PC-9 (cell line): ENCODE measurements around the gene CAMTA1. TPM values are rescaled to one million over a fixed set of nuclear protein-coding genes. Genes with fewer than 3 reads are reported as not detected.

Source experiments
- BruUV-seq: library from RNA; stranded (reverse); fragments of 400-500 nt; replicated peaks from 2 replicates; lab custom pipeline; 2021; lab: Mats Ljungman, UMichigan
- CTCF ChIA-PET: fragments of 300-600 bp; sonication (Branson Sonifier 250); formaldehyde crosslinking; loops from one replicate; lab custom pipeline; 2022; ENCODE audit warnings: antibody characterized with exemption; lab: Charles Lee
- POLR2A ChIA-PET: fragments of 300-600 bp; sonication (Branson Sonifier 250); formaldehyde crosslinking; loops from one replicate; lab custom pipeline; 2022; ENCODE audit warnings: antibody characterized with exemption; ENCODE audit not compliant: unreplicated experiment; lab: Charles Lee
- DNase-seq, 2 experiments: peaks; one replicate each; pipeline versions ENCODE4 v3.0.0 to v3.0.0-alpha.2; 2015 to 2022; ENCODE audit warnings: mixed read lengths in 1 of 2
- H2AFZ ChIP-seq: fragments of 200-600 bp; sonication (generic); 2 replicates; pipeline ENCODE4 v1.8.1; 2017; ENCODE audit warnings: antibody characterized with exemption
- H3F3A ChIP-seq: fragments of 200-600 bp; sonication (generic); 2 replicates; pipeline ENCODE4 v1.8.1; 2017; ENCODE audit warnings: antibody characterized with exemption, mild to moderate bottlenecking, low read depth; ENCODE audit not compliant: insufficient read depth
- H3K27ac ChIP-seq: fragments of 200-600 bp; sonication (generic); 2 replicates; pipeline ENCODE4 v1.6.1; 2016; ENCODE audit warnings: mixed run types
- H3K27me3 ChIP-seq: fragments of 200-600 bp; sonication (generic); 2 replicates; pipeline ENCODE4 v1.6.1; 2016; ENCODE audit warnings: low read depth, mixed run types; ENCODE audit not compliant: insufficient read depth
- H3K36me3 ChIP-seq: fragments of 200-600 bp; sonication (generic); 2 replicates; pipeline ENCODE4 v1.6.1; 2016; ENCODE audit warnings: low read depth, mixed run types
- H3K4me1 ChIP-seq: fragments of 200-600 bp; sonication (generic); replicated peaks from 2 replicates; pipeline ENCODE4 v1.6.1; 2016; ENCODE audit warnings: mixed run types; ENCODE audit not compliant: insufficient read depth
- H3K4me2 ChIP-seq: fragments of 200-600 bp; sonication (generic); 2 replicates; pipeline ENCODE4 v1.6.1; 2017; ENCODE audit warnings: mixed run types
- H3K4me3 ChIP-seq: fragments of 200-600 bp; sonication (generic); 2 replicates; pipeline ENCODE4 v1.6.1; 2016; ENCODE audit warnings: mixed run types
- H3K79me2 ChIP-seq: fragments of 200-600 bp; sonication (generic); 2 replicates; pipeline ENCODE4 v1.6.1; 2017; ENCODE audit warnings: low read depth, mixed run types
- H3K9me2 ChIP-seq: fragments of 200-600 bp; sonication (generic); 2 replicates; pipeline ENCODE4 v1.8.1; 2017; ENCODE audit warnings: mild to moderate bottlenecking; ENCODE audit not compliant: insufficient read depth
- H3K9me3 ChIP-seq: fragments of 200-600 bp; sonication (generic); 2 replicates; pipeline ENCODE4 v1.8.1; 2016; ENCODE audit warnings: low read depth; ENCODE audit not compliant: insufficient read depth
- H4K20me1 ChIP-seq: fragments of 200-600 bp; sonication (generic); 2 replicates; pipeline ENCODE4 v1.8.1; 2017; ENCODE audit not compliant: insufficient read depth
- EZH2 ChIP-seq: fragments of 200-600 bp; sonication (generic); IDR thresholded peaks from 2 replicates; pipeline ENCODE4 v1.8.0; 2017; ENCODE audit warnings: antibody characterized with exemption, low read depth
- intact Hi-C: fragments of 100-400 bp; cut with micrococcal nuclease; formaldehyde crosslinking; loops from one replicate; pipeline ENCODE4 v1.10.0; 2022; ENCODE audit not compliant: unreplicated experiment
- total RNA-seq: library from RNA; stranded (reverse); gene quantifications from 2 replicates; pipeline ENCODE4 v1.2.3, GENCODE V29; 2021
- TF ChIP-seq, protein P1 (sequence below): fragments of 200-600 bp; sonication (generic); conservative IDR thresholded peaks from 2 replicates; pipeline ENCODE4 v1.6.1; 2017; ENCODE audit warnings: mixed run types, antibody characterized with exemption, mild to moderate bottlenecking, moderate library complexity

The CAMTA1 gene
- total RNA-seq, 1 experiment from 2014 or later, result 72.3 TPM

DNA sequence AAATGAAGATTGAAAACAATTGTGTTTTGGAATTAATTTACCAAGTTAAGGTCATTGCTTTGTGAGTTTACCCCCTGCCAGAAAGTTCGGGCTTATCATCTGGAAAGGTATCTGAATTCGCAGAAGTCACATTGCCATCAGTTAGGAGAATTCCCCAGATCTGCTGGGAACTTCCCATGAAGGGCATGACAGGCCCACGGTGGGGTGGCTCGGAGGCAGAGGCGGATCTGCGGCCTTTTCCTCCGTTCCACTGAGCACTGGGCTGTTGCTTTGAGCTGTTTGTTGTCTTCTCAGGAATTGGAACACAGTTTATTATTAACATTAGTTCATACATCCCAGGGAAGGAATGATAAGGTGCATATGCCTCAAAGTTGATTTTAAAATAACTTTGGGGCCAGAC, 320.0 kb downstream of the CAMTA1 start:
- Histone ChIP-seq H3K79me2 (no peaks in the 10 kb centered on the region), H3K27ac (no peak overlapping the region), H4K20me1 (no peaks in the 10 kb centered on the region), H3K9me2 (no peaks in the 10 kb centered on the region), H3K4me1 (no peaks in the 10 kb centered on the region), H2AFZ (no peak overlapping the region), H3F3A (peaks cover 10% of the 10 kb centered on the region), H3K4me3 (no peak overlapping the region), H3K4me2 (no peak overlapping the region), H3K9me3 (no peaks in the 10 kb centered on the region), H3K27me3 (peaks cover 38% of the 10 kb centered on the region), H3K36me3 (no peaks in the 10 kb centered on the region)
- CTCF ChIA-PET, result no interaction called here
- POLR2A ChIA-PET, result no interaction called here
- TF ChIP-seq EZH2, result no peak
- TF ChIP-seq, protein P1, sequence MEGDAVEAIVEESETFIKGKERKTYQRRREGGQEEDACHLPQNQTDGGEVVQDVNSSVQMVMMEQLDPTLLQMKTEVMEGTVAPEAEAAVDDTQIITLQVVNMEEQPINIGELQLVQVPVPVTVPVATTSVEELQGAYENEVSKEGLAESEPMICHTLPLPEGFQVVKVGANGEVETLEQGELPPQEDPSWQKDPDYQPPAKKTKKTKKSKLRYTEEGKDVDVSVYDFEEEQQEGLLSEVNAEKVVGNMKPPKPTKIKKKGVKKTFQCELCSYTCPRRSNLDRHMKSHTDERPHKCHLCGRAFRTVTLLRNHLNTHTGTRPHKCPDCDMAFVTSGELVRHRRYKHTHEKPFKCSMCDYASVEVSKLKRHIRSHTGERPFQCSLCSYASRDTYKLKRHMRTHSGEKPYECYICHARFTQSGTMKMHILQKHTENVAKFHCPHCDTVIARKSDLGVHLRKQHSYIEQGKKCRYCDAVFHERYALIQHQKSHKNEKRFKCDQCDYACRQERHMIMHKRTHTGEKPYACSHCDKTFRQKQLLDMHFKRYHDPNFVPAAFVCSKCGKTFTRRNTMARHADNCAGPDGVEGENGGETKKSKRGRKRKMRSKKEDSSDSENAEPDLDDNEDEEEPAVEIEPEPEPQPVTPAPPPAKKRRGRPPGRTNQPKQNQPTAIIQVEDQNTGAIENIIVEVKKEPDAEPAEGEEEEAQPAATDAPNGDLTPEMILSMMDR, result no peak
- DNase-seq, result no peak
- intact Hi-C loops, result no loop called here
- no TSS peak for BruUV-seq

DNA sequence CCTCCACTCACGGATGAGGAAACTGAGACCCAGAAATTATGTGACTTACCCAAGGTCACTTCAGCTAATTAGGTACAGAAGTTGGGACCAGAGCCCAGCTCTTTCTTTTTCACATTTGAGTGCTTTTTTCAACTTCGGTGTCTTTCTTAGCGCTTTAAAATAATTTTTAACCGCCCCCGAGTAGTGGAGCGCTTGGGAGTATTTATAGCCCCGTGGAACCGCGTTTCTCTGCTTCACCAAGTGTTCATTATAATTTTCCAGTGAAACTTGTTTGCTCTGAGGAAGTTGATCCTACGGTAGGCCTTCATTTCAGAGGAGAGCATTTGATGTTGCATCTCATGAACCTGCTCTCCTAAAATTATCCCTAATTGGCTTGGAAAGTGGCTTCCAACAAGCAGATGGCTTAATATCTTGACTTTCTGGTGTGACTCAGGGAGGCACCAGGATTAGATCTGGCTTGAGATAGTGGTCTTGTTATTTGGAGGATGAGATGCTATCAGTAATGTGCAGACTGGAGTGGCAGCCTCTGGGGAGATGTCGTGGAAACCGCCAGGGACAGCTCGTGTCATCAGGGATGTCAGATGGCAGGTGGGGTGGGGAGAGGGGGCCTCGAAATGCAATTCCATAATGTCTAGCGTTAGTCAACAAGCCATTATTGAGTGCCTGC, 321.3 kb downstream of the CAMTA1 start:
- intact Hi-C loops, result no loop called here
- no peak overlapping the region for H3K4me3 ChIP-seq
- H3K36me3 ChIP-seq, result no peaks in the 10 kb centered on the region
- H3K27ac ChIP-seq, result no peak overlapping the region
- H3F3A ChIP-seq, result peaks cover 10% of the 10 kb centered on the region
- no peak overlapping the region for H3K4me2 ChIP-seq
- no peak for DNase-seq
- ChIA-PET CTCF (no interaction called here), POLR2A (no interaction called here)
- no peaks in the 10 kb centered on the region for H3K79me2 ChIP-seq
- TF ChIP-seq, protein P1, result no peak
- no peak for TF ChIP-seq EZH2
- no peaks in the 10 kb centered on the region for H4K20me1 ChIP-seq
- H2AFZ ChIP-seq, result no peak overlapping the region
- peaks cover 41% of the 10 kb centered on the region for H3K27me3 ChIP-seq
- no peaks in the 10 kb centered on the region for H3K4me1 ChIP-seq
- no peaks in the 10 kb centered on the region for H3K9me2 ChIP-seq
- BruUV-seq, result no TSS peak
- H3K9me3 ChIP-seq, result no peaks in the 10 kb centered on the region

DNA sequence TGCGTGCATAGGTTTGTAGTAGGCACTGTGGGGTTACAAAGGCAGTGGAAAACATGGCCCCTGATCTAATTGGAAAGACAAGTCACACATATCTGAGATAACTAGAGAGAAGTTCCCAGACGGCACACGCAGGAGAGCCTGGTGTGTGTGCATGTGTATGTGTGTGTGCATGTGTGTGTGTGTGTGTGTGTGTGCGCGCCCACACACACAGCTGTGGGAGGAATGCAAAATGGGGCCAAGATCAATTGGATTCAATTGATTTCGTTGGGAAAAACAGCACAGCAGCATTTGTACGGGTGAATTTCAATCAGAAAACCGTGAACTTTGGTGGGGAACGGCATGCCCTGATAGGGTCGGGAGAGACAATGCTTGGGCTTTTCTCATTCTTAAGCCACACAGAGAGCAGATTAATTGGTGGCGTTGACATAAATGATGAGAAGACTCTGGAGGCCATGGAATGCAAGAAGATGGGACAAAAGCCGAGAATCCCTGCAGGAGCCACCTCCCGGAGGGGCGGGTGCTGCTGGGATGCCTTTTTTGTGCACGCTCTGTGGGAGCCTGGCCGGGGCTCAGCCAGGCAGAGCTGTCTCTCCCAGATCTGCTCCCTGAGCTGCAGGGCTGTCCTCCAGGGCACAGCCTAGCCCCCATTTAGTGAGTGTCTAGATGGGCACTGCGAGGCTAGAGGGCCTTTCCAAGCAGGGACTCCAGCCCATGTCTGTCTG, 322.0 kb downstream of the CAMTA1 start:
- Histone ChIP-seq H3K4me2 (no peak overlapping the region), H3F3A (peaks cover 10% of the 10 kb centered on the region), H3K9me3 (no peaks in the 10 kb centered on the region), H3K9me2 (no peaks in the 10 kb centered on the region), H3K79me2 (no peaks in the 10 kb centered on the region), H3K27ac (no peak overlapping the region), H4K20me1 (no peaks in the 10 kb centered on the region), H2AFZ (no peak overlapping the region), H3K36me3 (no peaks in the 10 kb centered on the region), H3K4me1 (no peaks in the 10 kb centered on the region), H3K4me3 (no peak overlapping the region), H3K27me3 (peaks cover 45% of the 10 kb centered on the region)
- DNase-seq, result no peak
- ChIA-PET CTCF (no interaction called here), POLR2A (no interaction called here)
- intact Hi-C loops, result no loop called here
- TF ChIP-seq EZH2, result no peak
- TF ChIP-seq, protein P1, result no peak
- no TSS peak for BruUV-seq
